Measurements from ENCODE around the gene D2HGDH. TPM values are rescaled to one million over a fixed set of nuclear protein-coding genes. Genes with fewer than 3 reads are reported as not detected.
"Not testable (repeated sequence)": the region's sequence is repeated elsewhere in the genome, so short reads cannot be mapped to it uniquely, and the experiment has no call there.

D2HGDH gene
- total RNA-seq, 1 experiment from 2014 or later = 10.0 TPM

DNA sequence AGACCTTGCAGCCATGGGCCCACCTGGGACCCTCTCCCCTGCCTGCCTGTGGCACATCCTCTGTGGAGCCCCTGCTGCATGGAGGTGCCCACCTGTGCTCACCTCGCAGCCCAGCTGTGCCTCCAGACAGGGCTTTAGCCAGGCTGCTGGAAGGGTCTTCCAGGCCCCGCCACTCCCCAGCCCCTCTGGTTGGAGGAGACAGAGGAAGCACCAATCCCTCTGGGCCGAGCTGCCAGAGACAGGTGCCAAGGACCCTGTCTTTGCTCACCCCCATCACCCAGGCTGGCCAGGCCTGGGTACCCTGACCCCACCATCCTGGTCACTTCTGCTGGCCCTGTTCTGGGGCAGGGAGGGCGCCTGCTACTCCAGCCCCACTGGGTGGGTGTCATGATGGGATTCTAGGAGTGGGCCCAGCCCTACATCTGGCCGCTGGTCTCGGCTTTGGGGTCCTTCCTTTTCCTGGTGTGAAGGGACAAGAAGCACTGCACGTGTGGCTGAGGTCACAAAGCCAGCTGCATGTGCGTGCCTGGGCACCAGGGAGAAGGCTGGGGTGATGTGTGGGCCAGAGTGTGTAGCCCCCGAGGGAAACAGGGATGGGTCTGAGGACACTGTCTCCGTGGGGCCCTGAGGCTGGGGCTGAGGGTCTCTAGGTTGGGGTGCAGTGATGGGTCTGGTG, 65.2 kb downstream of the D2HGDH start:
- no peaks in the 10 kb centered on the region for H3K9me3 Mint-ChIP-seq
- H3K4me1 Mint-ChIP-seq = peaks cover 2 to 24% of the 10 kb centered on the region in 2 experiments; a peak in 3 of 4 replicates
- Histone ChIP-seq H3K27ac (ENCODE audit: insufficient read length, low read depth, low read length) (no peak overlapping the region), H2BK12ac (ENCODE audit: insufficient read length, low read depth, low read length) (no peak overlapping the region), H3K79me1 (ENCODE audit: insufficient read depth, low read depth, low read length, poor library complexity, severe bottlenecking) (no peaks in the 10 kb centered on the region), H3K4me2 (ENCODE audit: insufficient read depth, insufficient read length, low read length) (no peak overlapping the region), H4K91ac (ENCODE audit: insufficient read length, low read depth, low read length) (no peak overlapping the region), H3K9ac (ENCODE audit: extremely low read depth, insufficient read length, low read length) (no peak overlapping the region), H3K4me1 (ENCODE audit: insufficient read depth, low read length) (peaks cover 2% of the 10 kb centered on the region; the same call in 1 of the 2 replicates), H3K14ac (ENCODE audit: insufficient read depth, low read length) (no peak overlapping the region), H2BK120ac (ENCODE audit: low read depth, low read length, poor library complexity, severe bottlenecking) (no peak overlapping the region), H2BK20ac (ENCODE audit: low read depth, low read length, poor library complexity, severe bottlenecking) (no peak overlapping the region), H3K56ac (ENCODE audit: insufficient read length, low read depth, low read length) (no peak overlapping the region), H3K79me2 (ENCODE audit: insufficient read depth, low read length) (no peaks in the 10 kb centered on the region), H3T11ph (ENCODE audit: low read length) (no peak overlapping the region), H3K4ac (ENCODE audit: low read depth, low read length) (no peak overlapping the region), H4K20me1 (ENCODE audit: control insufficient read depth, insufficient read depth, insufficient read length) (no peaks in the 10 kb centered on the region), H2BK15ac (ENCODE audit: low read depth, low read length) (no peak overlapping the region), H4K8ac (replicated peaks; ENCODE audit: insufficient read length, low read depth, low read length) (no peak overlapping the region), H3K23me2 (ENCODE audit: insufficient read length, low read depth, low read length, poor library complexity, severe bottlenecking) (no peaks in the 10 kb centered on the region), H4K5ac (ENCODE audit: insufficient read length, low read depth, low read length) (no peak overlapping the region), H3K18ac (ENCODE audit: insufficient read length, low read depth, low read length) (no peak overlapping the region), H2BK5ac (ENCODE audit: insufficient read length, low read length) (no peak overlapping the region), H3K27me3 (ENCODE audit: insufficient read depth, low read length) (peaks cover 9% of the 10 kb centered on the region; the same call in 1 of the 2 replicates), H3K23ac (ENCODE audit: insufficient read length, low read depth, low read length) (no peak overlapping the region), H2AK5ac (ENCODE audit: insufficient read length, low read length) (no peak overlapping the region), H2AFZ (ENCODE audit: low read length) (no peak overlapping the region), H3K9me3 (ENCODE audit: control insufficient read depth, low read depth, low read length) (no peaks in the 10 kb centered on the region)
- peaks cover 16% of the 10 kb centered on the region for H3K27me3 Mint-ChIP-seq (ENCODE audit: low read depth)
- DNase-seq = no peak
- no peak overlapping the region for H3K27ac Mint-ChIP-seq
- WGBS (ENCODE audit: extremely low coverage, insufficient read length, low lambda C conversion rate) = no CpG with 5 or more reads among the region's 10 CpGs
- no peak overlapping the region for H3K4me3 Mint-ChIP-seq
- TF ChIP-seq, protein P1, sequence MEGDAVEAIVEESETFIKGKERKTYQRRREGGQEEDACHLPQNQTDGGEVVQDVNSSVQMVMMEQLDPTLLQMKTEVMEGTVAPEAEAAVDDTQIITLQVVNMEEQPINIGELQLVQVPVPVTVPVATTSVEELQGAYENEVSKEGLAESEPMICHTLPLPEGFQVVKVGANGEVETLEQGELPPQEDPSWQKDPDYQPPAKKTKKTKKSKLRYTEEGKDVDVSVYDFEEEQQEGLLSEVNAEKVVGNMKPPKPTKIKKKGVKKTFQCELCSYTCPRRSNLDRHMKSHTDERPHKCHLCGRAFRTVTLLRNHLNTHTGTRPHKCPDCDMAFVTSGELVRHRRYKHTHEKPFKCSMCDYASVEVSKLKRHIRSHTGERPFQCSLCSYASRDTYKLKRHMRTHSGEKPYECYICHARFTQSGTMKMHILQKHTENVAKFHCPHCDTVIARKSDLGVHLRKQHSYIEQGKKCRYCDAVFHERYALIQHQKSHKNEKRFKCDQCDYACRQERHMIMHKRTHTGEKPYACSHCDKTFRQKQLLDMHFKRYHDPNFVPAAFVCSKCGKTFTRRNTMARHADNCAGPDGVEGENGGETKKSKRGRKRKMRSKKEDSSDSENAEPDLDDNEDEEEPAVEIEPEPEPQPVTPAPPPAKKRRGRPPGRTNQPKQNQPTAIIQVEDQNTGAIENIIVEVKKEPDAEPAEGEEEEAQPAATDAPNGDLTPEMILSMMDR (conservative IDR thresholded peaks at IDR 0.05) = no peak
- no peaks in the 10 kb centered on the region; a peak in 1 of 7 replicates for H3K36me3 Mint-ChIP-seq (ENCODE audit: insufficient read depth in 1 of 3, low read depth in 3 of 3)

GRCh38 chr2:241800198-241800903, 65.9 kb downstream of the D2HGDH start:
- not testable (repeated sequence) for H3T11ph ChIP-seq (ENCODE audit: low read length); H3K36me3 Mint-ChIP-seq (ENCODE audit: insufficient read depth in 1 of 3, low read depth in 3 of 3); H4K20me1 ChIP-seq (ENCODE audit: control insufficient read depth, insufficient read depth, insufficient read length); H3K23me2 ChIP-seq (ENCODE audit: insufficient read length, low read depth, low read length, poor library complexity, severe bottlenecking); H2BK5ac ChIP-seq (ENCODE audit: insufficient read length, low read length); H4K91ac ChIP-seq (ENCODE audit: insufficient read length, low read depth, low read length); H3K56ac ChIP-seq (ENCODE audit: insufficient read length, low read depth, low read length); H2AK5ac ChIP-seq (ENCODE audit: insufficient read length, low read length); H3K79me1 ChIP-seq (ENCODE audit: insufficient read depth, low read depth, low read length, poor library complexity, severe bottlenecking); H3K4me2 ChIP-seq (ENCODE audit: insufficient read depth, insufficient read length, low read length); H2BK12ac ChIP-seq (ENCODE audit: insufficient read length, low read depth, low read length); H3K79me2 ChIP-seq (ENCODE audit: insufficient read depth, low read length); H4K5ac ChIP-seq (ENCODE audit: insufficient read length, low read depth, low read length); H3K4ac ChIP-seq (ENCODE audit: low read depth, low read length); H3K18ac ChIP-seq (ENCODE audit: insufficient read length, low read depth, low read length); H3K9me3 ChIP-seq (ENCODE audit: control insufficient read depth, low read depth, low read length); H3K4me3 Mint-ChIP-seq; H2AFZ ChIP-seq (ENCODE audit: low read length); H2BK20ac ChIP-seq (ENCODE audit: low read depth, low read length, poor library complexity, severe bottlenecking); H3K27ac Mint-ChIP-seq; H3K14ac ChIP-seq (ENCODE audit: insufficient read depth, low read length); H3K23ac ChIP-seq (ENCODE audit: insufficient read length, low read depth, low read length); H4K8ac ChIP-seq (replicated peaks; ENCODE audit: insufficient read length, low read depth, low read length); H3K4me1 ChIP-seq (ENCODE audit: insufficient read depth, low read length); H3K9me3 Mint-ChIP-seq; H2BK15ac ChIP-seq (ENCODE audit: low read depth, low read length); H3K27me3 ChIP-seq (ENCODE audit: insufficient read depth, low read length); H2BK120ac ChIP-seq (ENCODE audit: low read depth, low read length, poor library complexity, severe bottlenecking); DNase-seq; H3K9ac ChIP-seq (ENCODE audit: extremely low read depth, insufficient read length, low read length); H3K27ac ChIP-seq (ENCODE audit: insufficient read length, low read depth, low read length)
- no CpG with 5 or more reads among the region's 35 CpGs for WGBS (ENCODE audit: extremely low coverage, insufficient read length, low lambda C conversion rate)
- peaks cover 19% of the 10 kb centered on the region for H3K27me3 Mint-ChIP-seq (ENCODE audit: low read depth)
- peaks cover 2 to 27% of the 10 kb centered on the region in 2 experiments; a peak in 3 of 4 replicates for H3K4me1 Mint-ChIP-seq
